Astrocyte (in vitro differentiated cells and primary cell): ENCODE measurements around the gene UBLCP1. TPM values are rescaled to one million over a fixed set of nuclear protein-coding genes. Genes with fewer than 3 reads are reported as not detected.

Experiments used
- DNase-seq: peaks from one replicate; pipeline ENCODE4 v3.0.0-alpha.2; 2010; ENCODE audit warnings: low read depth
- FAIRE-seq: peaks from 2 replicates; lab custom pipeline; 2011; peaks lifted over from hg19 to GRCh38; lab: Jason Lieb, UNC
- H2AFZ ChIP-seq: 2 replicates; pipeline ENCODE4 v1.6.0; 2012; ENCODE audit warnings: low read depth, low read length, inconsistent platforms
- H3K27ac ChIP-seq: 2 replicates; pipeline ENCODE4 v1.5.1; 2011; ENCODE audit warnings: low read depth, low read length, inconsistent platforms
- H3K27me3 ChIP-seq: 2 replicates; pipeline ENCODE4 v1.6.0; 2011; ENCODE audit warnings: low read length, inconsistent platforms; ENCODE audit not compliant: insufficient read depth
- H3K36me3 ChIP-seq: 2 replicates; pipeline ENCODE4 v1.5.1; 2011; ENCODE audit warnings: low read length, inconsistent platforms; ENCODE audit not compliant: insufficient read depth
- H3K4me1 ChIP-seq: 2 replicates; pipeline ENCODE4 v1.5.1; 2011; ENCODE audit warnings: low read length, inconsistent platforms; ENCODE audit not compliant: insufficient read depth
- H3K4me2 ChIP-seq: 2 replicates; pipeline ENCODE4 v1.6.0; 2012; ENCODE audit warnings: low read length, inconsistent platforms
- H3K4me3 ChIP-seq: 2 replicates; pipeline ENCODE4 v1.5.1; 2011; ENCODE audit warnings: low read depth, mild to moderate bottlenecking, low read length, inconsistent platforms; ENCODE audit not compliant: insufficient read depth
- H3K79me2 ChIP-seq: 2 replicates; pipeline ENCODE4 v1.6.0; 2012; ENCODE audit warnings: mild to moderate bottlenecking, low read length, inconsistent platforms; ENCODE audit not compliant: insufficient read depth
- H3K9ac ChIP-seq: 2 replicates; pipeline ENCODE4 v1.6.0; 2012; ENCODE audit warnings: mild to moderate bottlenecking, low read length, inconsistent platforms
- H3K9me3 ChIP-seq: 2 replicates; pipeline ENCODE4 v1.5.1; 2012; ENCODE audit warnings: low read depth, mild to moderate bottlenecking, low read length, inconsistent platforms; ENCODE audit not compliant: insufficient read depth
- H4K20me1 ChIP-seq: 2 replicates; pipeline ENCODE4 v1.6.0; 2012; ENCODE audit warnings: low read length, inconsistent platforms; ENCODE audit not compliant: insufficient read depth
- H3K27ac Mint-ChIP-seq: one replicate; pipeline ENCODE4 v1.8.0; 2021; ENCODE audit warnings: mild to moderate bottlenecking, mixed read lengths; ENCODE audit not compliant: unreplicated experiment
- H3K27me3 Mint-ChIP-seq: one replicate; pipeline ENCODE4 v1.8.0; 2021; ENCODE audit warnings: low read depth, mixed read lengths; ENCODE audit not compliant: unreplicated experiment
- H3K36me3 Mint-ChIP-seq: one replicate; pipeline ENCODE4 v1.8.0; 2021; ENCODE audit warnings: low read depth, mixed read lengths; ENCODE audit not compliant: unreplicated experiment
- H3K4me1 Mint-ChIP-seq: one replicate; pipeline ENCODE4 v1.8.0; 2021; ENCODE audit warnings: low read depth, mixed read lengths; ENCODE audit not compliant: unreplicated experiment
- H3K4me3 Mint-ChIP-seq: one replicate; pipeline ENCODE4 v1.8.0; 2021; ENCODE audit warnings: mild to moderate bottlenecking, moderate library complexity, mixed read lengths; ENCODE audit not compliant: unreplicated experiment
- H3K9me3 Mint-ChIP-seq: one replicate; pipeline ENCODE4 v1.8.0; 2021; ENCODE audit warnings: mild to moderate bottlenecking, mixed read lengths; ENCODE audit not compliant: unreplicated experiment
- CTCF ChIP-seq: IDR thresholded peaks from 2 replicates; pipeline ENCODE4 v1.5.1; 2011; ENCODE audit warnings: low read depth, mild to moderate bottlenecking, inconsistent platforms, low read length, moderate library complexity; ENCODE audit not compliant: insufficient read depth
- EZH2 ChIP-seq: IDR thresholded peaks from 2 replicates; pipeline ENCODE4 v1.6.1; 2012; ENCODE audit warnings: mild to moderate bottlenecking, low read length, inconsistent platforms; ENCODE audit not compliant: insufficient read depth
- total RNA-seq: library from RNA; stranded (reverse); gene quantifications from 2 replicates; pipeline ENCODE4 v1.2.1, GENCODE V29; 2021

The UBLCP1 gene
- total RNA-seq, 1 donor from 2014 or later = 31.3 TPM

- H3K79me2 ChIP-seq = no peaks in the 10 kb centered on the region
- no peak overlapping the region for H3K4me3 ChIP-seq
- TF ChIP-seq EZH2 (no peak), CTCF (no peak)
- H3K27me3 Mint-ChIP-seq = peaks cover 16% of the 10 kb centered on the region
- no peaks in the 10 kb centered on the region for H3K36me3 ChIP-seq
- no peak overlapping the region for H3K27ac ChIP-seq
- no peaks in the 10 kb centered on the region for H3K4me1 ChIP-seq
- H3K27me3 ChIP-seq = no peaks in the 10 kb centered on the region
- H3K4me3 Mint-ChIP-seq = no peak overlapping the region
- DNase-seq (no peak), FAIRE-seq (no peak)
- H3K4me1 Mint-ChIP-seq = no peaks in the 10 kb centered on the region
- H3K9me3 Mint-ChIP-seq = no peaks in the 10 kb centered on the region
- H3K9me3 ChIP-seq = no peaks in the 10 kb centered on the region
- no peak overlapping the region for H2AFZ ChIP-seq
- H3K4me2 ChIP-seq = no peak overlapping the region
- no peaks in the 10 kb centered on the region for H3K36me3 Mint-ChIP-seq
- no peaks in the 10 kb centered on the region for H4K20me1 ChIP-seq
- H3K27ac Mint-ChIP-seq = no peak overlapping the region
- H3K9ac ChIP-seq = no peak overlapping the region
Measured at GRCh38 chr5:159249158-159249557, 13.9 kb upstream of the UBLCP1 start.

- Histone ChIP-seq H3K27me3 (no peaks in the 10 kb centered on the region), H3K4me3 (no peak overlapping the region), H3K9ac (no peak overlapping the region), H3K36me3 (no peaks in the 10 kb centered on the region), H3K27ac (no peak overlapping the region), H3K79me2 (no peaks in the 10 kb centered on the region), H3K9me3 (no peaks in the 10 kb centered on the region), H2AFZ (no peak overlapping the region), H3K4me1 (no peaks in the 10 kb centered on the region), H4K20me1 (no peaks in the 10 kb centered on the region), H3K4me2 (no peak overlapping the region)
- TF ChIP-seq CTCF = no peak
- no peak for TF ChIP-seq EZH2
- Mint-ChIP-seq H3K4me1 (no peaks in the 10 kb centered on the region), H3K4me3 (no peak overlapping the region), H3K9me3 (no peaks in the 10 kb centered on the region), H3K36me3 (no peaks in the 10 kb centered on the region), H3K27me3 (peaks cover 7% of the 10 kb centered on the region), H3K27ac (no peak overlapping the region)
- DNase-seq (no peak), FAIRE-seq (no peak)
Measured at GRCh38 chr5:159252195-159252594, 10.9 kb upstream of the UBLCP1 start.

GRCh38 chr5:159257007-159257406 lies 6.1 kb upstream of the UBLCP1 start:
- no peak overlapping the region for H3K27ac Mint-ChIP-seq
- no peak overlapping the region for H2AFZ ChIP-seq
- TF ChIP-seq EZH2 = no peak
- no peak for TF ChIP-seq CTCF
- H3K9ac ChIP-seq = no peak overlapping the region
- DNase-seq (no peak), FAIRE-seq (no peak)
- no peaks in the 10 kb centered on the region for H3K27me3 ChIP-seq
- no peak overlapping the region for H3K4me3 ChIP-seq
- H3K9me3 ChIP-seq = no peaks in the 10 kb centered on the region
- no peaks in the 10 kb centered on the region for H3K36me3 Mint-ChIP-seq
- H3K4me1 Mint-ChIP-seq = no peaks in the 10 kb centered on the region
- H3K36me3 ChIP-seq = no peaks in the 10 kb centered on the region
- H3K4me2 ChIP-seq = no peak overlapping the region
- H3K4me3 Mint-ChIP-seq = no peak overlapping the region
- no peaks in the 10 kb centered on the region for H4K20me1 ChIP-seq
- no peak overlapping the region for H3K27ac ChIP-seq
- no peaks in the 10 kb centered on the region for H3K4me1 ChIP-seq
- H3K9me3 Mint-ChIP-seq = no peaks in the 10 kb centered on the region
- no peaks in the 10 kb centered on the region for H3K79me2 ChIP-seq
- H3K27me3 Mint-ChIP-seq = peaks cover 2% of the 10 kb centered on the region
